HG03354 (cell line): ENCODE data around the gene BTNL3.
"Not testable (repeated sequence)": the region's sequence is repeated elsewhere in the genome, so short reads cannot be mapped to it uniquely, and the experiment has no call there.

Experiments
- ATAC-seq: cut with Tn5 transposase; IDR thresholded peaks from one replicate; pipeline ENCODE4 v1.9.1; 2021; ENCODE audit warnings: mild to moderate bottlenecking; ENCODE audit not compliant: unreplicated experiment, poor library complexity, severe bottlenecking

BTNL3 gene

DNA sequence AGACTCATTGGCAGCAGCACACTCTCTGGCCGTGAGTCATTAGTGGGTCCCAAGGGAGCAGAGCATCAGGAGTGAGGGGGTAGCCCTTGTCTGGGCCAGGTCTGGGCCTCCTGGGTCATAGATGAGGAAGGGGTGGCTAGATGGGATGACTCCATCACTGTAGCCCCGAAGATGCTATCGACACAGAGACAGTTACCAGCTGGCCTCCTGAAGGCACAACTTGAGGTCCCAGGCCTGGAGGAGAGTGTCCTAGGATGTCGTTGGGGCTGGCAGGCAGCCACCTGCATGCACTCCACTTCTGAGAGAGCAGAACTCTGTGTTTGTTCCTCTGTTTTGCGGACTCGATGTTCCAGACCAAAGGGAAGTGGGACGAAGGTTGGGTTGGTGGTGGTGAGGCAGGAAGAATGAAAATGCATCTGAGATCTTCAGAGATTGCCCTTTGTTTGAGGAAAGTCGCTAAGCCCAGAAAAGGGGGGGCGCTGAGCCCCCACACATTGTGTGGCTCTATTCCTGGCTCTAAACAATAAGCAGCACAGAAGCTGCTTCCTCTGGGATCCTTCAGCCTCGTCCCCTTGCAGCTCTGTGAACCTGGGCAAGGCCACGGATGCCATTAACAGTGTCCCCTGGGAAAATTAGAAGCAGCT is 56.1 kb downstream of the BTNL3 start:
- ATAC-seq, result no peak

DNA sequence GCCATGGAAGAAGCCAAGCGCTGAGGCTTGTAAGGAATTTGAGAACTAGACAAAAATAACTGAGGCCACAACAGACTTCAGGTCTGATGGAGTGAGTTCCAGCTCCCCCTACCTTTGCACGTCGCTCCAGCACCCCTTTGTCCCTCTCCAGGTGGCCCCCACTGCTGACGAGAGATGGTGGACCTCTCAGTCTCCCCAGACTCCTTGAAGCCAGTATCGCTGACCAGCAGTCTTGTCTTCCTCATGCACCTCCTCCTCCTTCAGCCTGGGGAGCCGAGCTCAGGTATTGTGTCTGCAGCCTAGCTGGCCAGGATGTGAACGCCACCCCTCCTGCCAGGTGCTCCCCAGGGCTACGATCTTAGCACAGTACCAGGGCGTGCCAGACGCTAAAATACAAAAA is 56.7 kb downstream of the BTNL3 start:
- ATAC-seq, result no peak

DNA sequence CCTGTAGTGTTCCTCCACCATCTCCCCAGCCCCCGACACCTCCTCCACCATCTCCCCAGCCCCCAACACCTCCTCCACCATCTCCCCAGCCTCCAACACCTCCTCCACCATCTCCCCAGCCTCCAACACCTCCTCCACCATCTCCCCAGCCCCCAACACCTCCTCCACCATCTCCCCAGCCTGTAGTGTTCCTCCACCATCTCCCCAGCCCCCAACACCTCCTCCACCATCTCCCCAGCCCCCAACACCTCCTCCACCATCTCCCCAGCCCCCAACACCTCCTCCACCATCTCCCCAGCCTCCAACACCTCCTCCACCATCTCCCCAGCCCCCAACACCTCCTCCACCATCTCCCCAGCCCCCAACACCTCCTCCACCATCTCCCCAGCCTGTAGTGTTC is 57.2 kb downstream of the BTNL3 start:
- not testable (repeated sequence) for ATAC-seq

DNA sequence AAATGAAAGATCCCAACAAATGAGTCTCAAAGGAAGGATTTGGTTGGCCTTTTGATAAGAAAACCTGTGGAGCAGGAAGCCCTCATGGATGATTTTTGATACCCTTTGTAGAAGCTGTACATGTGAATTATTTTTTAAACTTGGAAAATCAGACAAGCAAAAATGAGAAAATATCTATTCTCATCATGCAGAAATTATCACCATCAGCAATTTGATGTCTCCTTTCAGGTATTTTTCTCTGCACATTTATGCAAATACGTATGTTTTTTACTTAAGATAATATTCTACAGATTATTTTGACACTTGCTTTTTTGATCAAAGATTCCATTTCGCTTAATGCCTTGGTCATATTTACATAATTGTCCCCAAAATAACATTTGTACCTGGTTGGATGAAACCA is 58.6 kb downstream of the BTNL3 start:
- no peak for ATAC-seq

DNA sequence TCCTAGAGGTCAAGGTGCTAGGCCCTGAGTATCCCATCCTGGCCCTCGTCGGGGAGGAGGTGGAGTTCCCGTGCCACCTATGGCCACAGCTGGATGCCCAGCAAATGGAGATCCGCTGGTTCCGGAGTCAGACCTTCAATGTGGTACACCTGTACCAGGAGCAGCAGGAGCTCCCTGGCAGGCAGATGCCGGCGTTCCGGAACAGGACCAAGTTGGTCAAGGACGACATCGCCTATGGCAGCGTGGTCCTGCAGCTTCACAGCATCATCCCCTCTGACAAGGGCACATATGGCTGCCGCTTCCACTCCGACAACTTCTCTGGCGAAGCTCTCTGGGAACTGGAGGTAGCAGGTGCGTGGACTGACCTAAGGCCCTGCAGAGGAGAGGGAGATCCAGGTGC is 59.3 kb downstream of the BTNL3 start:
- no peak for ATAC-seq

DNA sequence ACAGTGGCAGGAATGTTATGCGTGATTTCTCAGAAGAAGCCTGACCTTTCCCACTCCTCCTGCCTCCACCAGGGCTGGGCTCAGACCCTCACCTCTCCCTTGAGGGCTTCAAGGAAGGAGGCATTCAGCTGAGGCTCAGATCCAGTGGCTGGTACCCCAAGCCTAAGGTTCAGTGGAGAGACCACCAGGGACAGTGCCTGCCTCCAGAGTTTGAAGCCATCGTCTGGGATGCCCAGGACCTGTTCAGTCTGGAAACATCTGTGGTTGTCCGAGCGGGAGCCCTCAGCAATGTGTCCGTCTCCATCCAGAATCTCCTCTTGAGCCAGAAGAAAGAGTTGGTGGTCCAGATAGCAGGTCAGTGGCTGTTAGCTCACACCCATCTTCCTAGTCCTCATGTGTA is 61.4 kb downstream of the BTNL3 start:
- no peak for ATAC-seq

DNA sequence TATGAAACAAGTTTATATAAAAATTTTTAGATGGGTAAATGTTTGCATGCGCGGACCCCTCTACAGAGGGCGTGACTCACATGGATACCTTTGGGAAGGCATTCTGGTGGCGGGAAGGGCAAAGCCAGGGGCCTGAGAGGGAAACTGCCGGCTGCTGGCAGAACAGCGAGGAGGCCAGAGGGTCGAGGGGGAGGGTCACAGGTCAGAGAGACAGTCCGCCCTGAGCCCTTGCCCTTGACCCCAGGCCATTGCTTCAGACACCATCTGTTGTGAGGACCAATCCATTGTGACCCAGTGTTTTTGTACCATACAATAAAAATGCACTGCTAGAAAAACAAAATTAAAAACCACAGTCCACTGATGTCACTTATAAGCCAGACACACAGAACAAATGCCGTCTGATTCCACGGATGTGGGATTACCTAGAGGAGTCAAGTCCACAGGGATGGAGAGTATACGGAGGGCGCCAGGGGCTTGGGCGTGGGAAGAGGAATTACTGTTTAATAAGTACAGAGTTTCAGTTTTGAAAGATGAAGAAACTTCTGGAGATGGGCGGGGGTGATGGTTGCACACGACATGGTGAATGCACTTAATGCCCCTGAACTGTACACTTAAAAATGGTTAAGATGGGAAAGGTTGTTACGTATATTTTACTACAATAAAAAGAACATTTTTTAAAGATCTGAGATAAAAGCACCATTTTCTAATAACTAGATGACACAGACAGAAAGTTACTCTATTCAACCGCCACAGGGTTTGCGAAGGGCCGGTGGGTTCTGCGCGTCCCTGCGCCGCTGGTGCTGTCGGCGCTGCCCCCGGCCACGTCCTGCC is 63.4 kb downstream of the BTNL3 start:
- ATAC-seq, result no peak

DNA sequence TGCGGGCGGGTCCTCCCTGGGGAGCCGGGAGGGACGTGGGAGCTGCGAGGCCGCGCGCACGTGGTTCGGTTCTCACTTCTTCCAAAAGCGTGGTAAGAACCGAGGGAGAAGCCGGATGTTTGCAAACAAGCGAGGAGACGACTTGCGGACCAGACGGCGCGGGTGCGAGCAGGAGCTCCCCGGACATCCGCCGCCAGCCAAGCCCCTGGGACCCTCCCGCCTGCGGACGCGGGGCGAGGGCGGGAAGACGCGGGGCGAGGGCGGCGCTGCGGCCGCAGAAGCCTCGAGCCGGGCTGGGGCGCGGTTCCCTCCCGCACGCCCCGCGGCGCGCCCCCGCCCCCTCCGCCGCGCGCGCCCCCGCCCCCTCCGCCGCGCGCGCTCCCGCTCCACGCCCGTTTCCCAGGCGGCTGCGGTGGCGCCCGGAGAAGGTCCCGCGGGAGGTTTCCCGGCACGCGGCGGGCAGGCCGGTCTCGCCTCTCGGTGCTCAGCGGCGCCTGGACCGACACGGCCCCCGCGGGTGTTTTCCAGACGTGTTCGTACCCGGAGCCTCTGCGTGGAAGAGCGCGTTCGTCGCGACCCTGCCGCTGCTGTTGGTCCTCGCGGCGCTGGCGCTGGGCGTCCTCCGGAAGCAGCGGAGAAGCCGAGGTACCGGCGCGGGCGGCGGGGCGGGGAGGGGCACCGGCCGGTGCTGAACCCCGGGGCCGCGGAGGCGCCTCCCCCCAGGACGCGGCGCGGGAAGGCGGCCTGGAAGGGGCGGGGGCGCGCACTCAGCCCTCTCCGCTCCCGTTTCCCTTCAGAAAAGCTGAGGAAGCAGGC is 64.2 kb downstream of the BTNL3 start:
- ATAC-seq, result no peak

DNA sequence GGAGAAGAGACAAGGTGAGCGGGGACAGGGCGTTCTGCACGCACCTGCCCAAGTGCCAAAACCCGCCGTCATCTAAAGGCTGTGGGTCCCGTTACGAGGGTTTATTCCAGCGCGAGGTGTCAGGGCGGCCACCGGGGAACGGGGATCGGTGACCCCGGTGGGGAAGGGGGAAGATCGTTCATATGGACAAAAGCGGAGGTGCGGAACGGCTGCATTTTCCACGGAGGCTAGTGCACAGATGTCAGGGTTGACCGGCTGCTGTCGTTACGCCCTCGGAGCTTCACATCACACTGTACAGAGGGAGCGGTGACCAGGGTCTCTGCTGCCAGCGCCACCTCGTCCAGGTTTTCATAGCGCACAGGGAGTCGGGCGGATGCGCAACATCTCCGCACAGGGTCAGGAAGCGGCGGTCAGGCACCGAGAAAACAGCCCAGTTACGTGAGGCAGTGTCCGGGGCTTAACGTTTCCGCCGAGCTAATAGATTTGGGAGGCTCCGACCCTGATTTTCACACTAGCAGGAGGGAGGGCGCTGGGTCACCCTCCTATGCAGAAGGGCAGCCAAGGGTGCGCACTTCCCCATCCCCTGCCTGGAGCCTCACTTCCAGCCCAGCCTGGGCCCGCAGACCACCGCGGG is 65.0 kb downstream of the BTNL3 start:
- ATAC-seq, result no peak

DNA sequence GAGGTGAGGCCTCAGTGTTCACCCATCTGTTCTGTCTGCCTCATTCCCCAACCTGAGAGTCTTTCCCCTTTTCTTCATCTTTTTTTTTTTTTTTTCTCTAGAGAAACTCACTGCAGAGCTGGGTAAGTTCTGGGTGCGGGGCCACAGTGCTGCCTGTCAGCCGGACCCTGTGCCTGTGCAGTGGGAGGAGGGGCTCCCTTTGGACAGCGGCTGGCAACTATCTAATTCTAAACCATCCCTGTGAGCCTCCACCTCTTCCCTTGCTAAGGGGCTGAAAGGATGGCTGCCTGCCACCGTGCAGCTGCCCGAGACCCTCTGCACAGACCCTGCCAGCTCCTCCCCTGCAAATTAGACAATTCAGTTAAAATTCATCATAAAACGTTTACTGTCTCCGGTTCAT is 65.5 kb downstream of the BTNL3 start:
- ATAC-seq, result no peak

DNA sequence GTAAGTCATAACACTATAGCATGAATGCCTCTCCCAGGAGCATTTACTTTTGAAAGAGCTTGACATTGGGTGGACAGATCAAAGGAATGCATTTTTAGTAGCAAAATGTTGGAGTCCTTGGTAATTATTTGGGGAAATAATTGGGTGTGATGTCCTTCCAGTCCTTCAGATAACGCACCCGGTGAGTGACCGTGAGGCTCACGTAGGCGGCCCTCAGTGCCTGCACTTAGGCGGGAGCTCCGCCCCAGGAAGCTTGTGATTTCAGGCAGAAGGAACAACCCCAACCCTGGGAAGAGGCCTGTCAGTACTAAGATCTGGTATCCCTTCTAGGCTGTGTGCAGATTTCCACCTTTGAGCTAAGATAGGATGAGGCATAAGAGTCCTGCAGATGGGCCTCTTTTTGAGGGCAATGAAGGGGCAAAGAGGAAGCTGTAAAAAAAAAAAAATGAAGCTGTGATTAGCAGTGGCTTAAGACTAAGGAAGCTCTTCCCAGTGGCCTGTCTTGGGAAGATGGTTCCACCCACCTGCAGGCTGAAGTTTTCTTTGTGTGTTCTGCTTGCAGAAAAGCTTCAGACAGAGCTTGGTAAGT is 66.3 kb downstream of the BTNL3 start:
- ATAC-seq, result no peak
